A549 treated with ZK216348 at 1 μM for 4 hours (cell line): ENCODE measurements around the gene DCLRE1B. TPM values are rescaled to one million over a fixed set of nuclear protein-coding genes. Genes with fewer than 3 reads are reported as not detected.

ENCODE experiments used
- total RNA-seq: library from RNA; stranded (reverse); fragments of 200-300 nt; extraction: Qiagen RNA extraction; gene quantifications from 5 replicates; pipeline ENCODE4 v1.2.3, GENCODE V29; 2022; ENCODE audit warnings: low read depth

Gene DCLRE1B
- total RNA-seq, result 8.2 to 10.9 TPM (median 8.9 TPM) in 5 replicates

DNA sequence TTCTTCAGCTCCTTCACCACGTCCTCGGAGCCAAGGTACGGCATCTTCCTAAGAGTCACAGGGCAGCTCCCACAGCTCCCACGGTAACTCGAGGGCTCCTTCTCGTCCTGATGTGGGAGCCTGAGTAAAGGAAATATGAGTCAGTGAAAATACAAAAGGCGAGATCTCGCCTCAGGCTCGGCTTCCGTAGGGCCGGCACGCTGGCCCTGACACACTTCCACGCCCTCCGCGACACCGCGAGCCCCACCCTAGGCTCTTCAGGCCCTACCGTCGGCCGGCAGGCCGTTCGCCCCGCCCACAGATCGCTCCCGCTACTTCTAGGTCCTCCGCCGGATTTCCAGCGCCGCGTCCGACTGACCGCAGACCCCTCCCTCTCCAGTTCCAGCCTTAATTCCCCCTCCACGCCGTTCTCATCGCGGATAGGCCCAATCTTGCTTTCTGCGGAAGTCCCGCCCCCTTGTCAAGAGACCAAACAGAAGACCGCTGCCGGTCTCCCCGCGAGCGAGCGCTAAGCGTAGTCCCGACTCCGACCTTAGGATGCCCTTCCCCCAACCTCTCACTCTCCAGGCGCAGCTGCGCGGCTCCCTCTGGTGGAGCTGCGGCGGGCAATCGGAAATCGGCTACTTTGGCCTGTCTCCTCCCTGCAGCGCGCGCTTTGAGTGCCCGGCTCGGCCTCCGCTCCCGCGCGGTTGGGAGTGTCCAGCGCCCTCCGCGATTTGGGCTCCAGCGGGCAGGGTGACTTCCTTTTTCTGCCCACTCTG lies at the start of gene DCLRE1B, which contains the start of gene AP4B1:
Gene DCLRE1B, plus strand, starts transcription at position 653 of the 761 bp plus-strand sequence. CDS start 261 bp downstream, outside the sequence.
Gene AP4B1, minus strand, starts transcription at position 126 of the 761 bp plus-strand sequence. Its CDS starts 82 bp downstream, at position 44.

DNA sequence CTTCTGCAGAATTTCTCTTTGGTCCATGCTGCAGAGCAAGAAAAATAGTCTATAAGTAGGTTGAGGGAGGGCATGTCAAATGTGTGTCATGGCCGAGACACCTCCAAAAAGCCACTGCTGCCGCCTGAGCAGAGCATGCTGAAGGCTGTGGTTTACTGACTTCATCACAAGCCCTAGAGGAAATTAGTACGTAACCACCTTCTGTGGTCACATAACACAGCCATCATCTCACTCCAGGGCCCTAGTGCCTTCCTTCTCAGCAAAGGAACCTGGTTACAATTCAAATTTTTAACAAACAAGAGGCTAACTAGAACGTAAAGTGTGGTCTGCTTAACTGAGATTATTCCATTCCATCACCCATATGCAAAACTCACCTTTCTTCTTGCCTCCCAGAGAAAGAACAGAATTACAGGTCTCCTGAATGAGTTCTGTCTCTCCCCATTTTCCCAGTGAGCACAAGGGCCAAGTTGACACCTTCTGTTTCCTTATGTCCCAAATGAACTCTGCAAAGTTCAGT lies 33.5 kb upstream of the DCLRE1B start, which contains the start of gene PTPN22:
Gene PTPN22, minus strand, starts transcription at position 116 of the 517 bp plus-strand sequence.

GRCh38 chr1:113887402-113888175 lies 17.5 kb upstream of the DCLRE1B start, which contains the start of gene BCL2L15:
TSS of gene BCL2L15 (minus strand) at chr1:113887581. CDS start at chr1:113887375, 206 bp downstream.

DNA sequence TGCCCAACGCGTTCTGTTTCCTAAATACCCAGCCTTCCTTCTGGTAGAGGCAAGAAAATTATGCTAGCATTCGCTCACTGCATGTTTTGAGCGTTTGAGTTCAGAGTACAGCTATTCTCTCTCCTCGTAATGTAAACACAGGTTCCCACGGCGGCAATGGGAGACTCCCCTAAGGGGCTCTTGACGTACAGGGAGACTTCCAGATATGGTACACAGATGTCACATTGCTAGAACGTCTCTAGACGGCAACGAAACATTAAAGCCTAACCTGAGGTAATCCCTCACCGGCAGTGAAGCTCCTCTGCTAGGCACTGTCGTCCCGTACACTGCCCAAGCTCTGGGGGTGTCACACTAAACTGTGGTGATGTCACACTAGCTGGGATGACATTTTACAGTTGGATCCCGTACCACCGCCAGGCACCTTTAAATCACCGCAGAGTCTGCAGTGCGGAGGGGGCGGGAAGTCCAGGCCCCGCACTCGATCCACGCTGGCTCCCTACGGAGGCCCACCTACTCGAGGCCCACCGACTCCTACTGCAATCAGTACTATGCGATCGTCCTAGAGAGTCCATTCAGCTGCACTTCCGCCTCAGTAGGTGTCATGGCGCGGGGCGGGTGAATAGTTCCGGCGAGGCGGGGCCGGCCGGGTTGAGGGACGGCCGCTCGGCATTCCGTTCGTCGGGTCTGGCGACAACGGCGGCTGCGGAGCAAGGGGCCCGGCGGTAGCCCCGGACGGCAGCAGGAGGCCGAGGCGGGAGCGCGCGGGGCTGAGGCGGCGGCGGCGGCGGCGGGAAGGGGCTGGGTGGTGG lies 24.0 kb downstream of the DCLRE1B start, which contains the start of gene HIPK1:
Gene HIPK1, plus strand, starts transcription at position 384 of the 809 bp plus-strand sequence.

Other genes with a start within 250 kb of the DCLRE1B start
- 12.0 to 16.8 TPM (median 15.1 TPM) in 5 replicates for gene PHTF1, start 145.8 kb upstream of the DCLRE1B start, total RNA-seq
- 3.3 to 4.1 TPM (median 3.8 TPM) in 5 replicates for gene RSBN1, start 92.8 kb upstream of the DCLRE1B start, total RNA-seq
- gene PTPN22, start 33.6 kb upstream of the DCLRE1B start, total RNA-seq, result not detected in 5 replicates
- gene BCL2L15, start 17.7 kb upstream of the DCLRE1B start, total RNA-seq, result 0.64 to 2.0 TPM (median 0.86 TPM) in 5 replicates
- 7.8 to 9.9 TPM (median 9.1 TPM) in 5 replicates for gene AP4B1, start 527 bp upstream of the DCLRE1B start, total RNA-seq
- gene HIPK1, start 24.0 kb downstream of the DCLRE1B start, total RNA-seq, result 10.2 to 19.2 TPM (median 14.7 TPM) in 5 replicates
- gene OLFML3, start 74.1 kb downstream of the DCLRE1B start, total RNA-seq, result 2.4 to 3.7 TPM (median 3.6 TPM) in 5 replicates
- 0.20 to 0.63 TPM (median 0.51 TPM) in 5 replicates for gene SYT6, start 248.5 kb downstream of the DCLRE1B start, total RNA-seq